GM23338 (cell line): ENCODE measurements around the gene IDUA. TPM values are rescaled to one million over a fixed set of nuclear protein-coding genes. Genes with fewer than 3 reads are reported as not detected.

Experiments
- ATAC-seq: fragments of 200-7000 bp; cut with Tn5 transposase; 3 replicates; pipeline ENCODE4 v1.9.1; 2020
- DNase-seq: peaks from one replicate; pipeline ENCODE4 v3.0.0-alpha.2; 2015; ENCODE audit warnings: low spot score
- H2AFZ ChIP-seq: fragments of 200-600 bp; sonication (generic); 2 replicates; pipeline ENCODE4 v1.8.0; 2016; ENCODE audit warnings: antibody characterized with exemption, mild to moderate bottlenecking, moderate library complexity
- H3F3A ChIP-seq: fragments of 200-600 bp; sonication (generic); replicated peaks from 2 replicates; pipeline ENCODE4 v1.8.0; 2017; ENCODE audit warnings: antibody characterized with exemption, mixed run types, low read depth
- H3K27ac ChIP-seq: fragments of 200-600 bp; sonication (generic); 2 replicates; pipeline ENCODE4 v1.6.1; 2016; ENCODE audit warnings: low read depth
- H3K27me3 ChIP-seq: fragments of 200-600 bp; sonication (generic); 2 replicates; pipeline ENCODE4 v1.8.0; 2016; ENCODE audit warnings: mild to moderate bottlenecking, mixed run types, moderate library complexity; ENCODE audit not compliant: insufficient read depth
- H3K36me3 ChIP-seq: fragments of 200-600 bp; sonication (generic); 2 replicates; pipeline ENCODE4 v1.8.0; 2016; ENCODE audit warnings: mild to moderate bottlenecking; ENCODE audit not compliant: insufficient read depth
- H3K4me1 ChIP-seq: fragments of 200-600 bp; sonication (generic); 2 replicates; pipeline ENCODE4 v1.8.0; 2016; ENCODE audit warnings: mild to moderate bottlenecking, moderate library complexity; ENCODE audit not compliant: insufficient read depth
- H3K4me2 ChIP-seq: fragments of 200-600 bp; sonication (generic); 2 replicates; pipeline ENCODE4 v1.7.1; 2017; ENCODE audit warnings: mixed run types
- H3K4me3 ChIP-seq: fragments of 200-600 bp; sonication (generic); 2 replicates; pipeline ENCODE4 v1.6.1; 2016; ENCODE audit warnings: mixed run types
- H3K79me2 ChIP-seq: fragments of 200-600 bp; sonication (generic); replicated peaks from 2 replicates; pipeline ENCODE4 v1.8.0; 2017; ENCODE audit warnings: mild to moderate bottlenecking; ENCODE audit not compliant: insufficient read depth
- H3K9me2 ChIP-seq: fragments of 200-600 bp; sonication (generic); 2 replicates; pipeline ENCODE4 v1.8.0; 2017; ENCODE audit not compliant: insufficient read depth
- H4K20me1 ChIP-seq: fragments of 200-600 bp; sonication (generic); replicated peaks from 2 replicates; pipeline ENCODE4 v1.8.0; 2017; ENCODE audit warnings: mild to moderate bottlenecking; ENCODE audit not compliant: insufficient read depth
- H3K27ac Mint-ChIP-seq: 2 replicates; pipeline ENCODE4 v1.8.0; 2020; ENCODE audit warnings: inconsistent platforms, mild to moderate bottlenecking, moderate library complexity, mixed read lengths
- H3K27me3 Mint-ChIP-seq: 3 replicates; pipeline ENCODE4 v1.8.0; 2022; ENCODE audit warnings: low read depth, mild to moderate bottlenecking, moderate library complexity, mixed read lengths, inconsistent platforms; ENCODE audit not compliant: insufficient read depth, poor library complexity
- H3K36me3 Mint-ChIP-seq: 3 replicates; pipeline ENCODE4 v1.8.0; 2021; ENCODE audit warnings: low read depth, mild to moderate bottlenecking, inconsistent platforms, moderate library complexity, mixed read lengths
- H3K4me1 Mint-ChIP-seq: 3 replicates; pipeline ENCODE4 v1.8.0; 2020; ENCODE audit warnings: mild to moderate bottlenecking, inconsistent platforms, mixed read lengths
- H3K4me3 Mint-ChIP-seq: 3 replicates; pipeline ENCODE4 v1.8.0; 2021; ENCODE audit warnings: moderate library complexity, mild to moderate bottlenecking, inconsistent platforms, mixed read lengths
- H3K9me3 Mint-ChIP-seq: 3 replicates; pipeline ENCODE4 v1.8.0; 2020; ENCODE audit warnings: moderate library complexity, mild to moderate bottlenecking, inconsistent platforms, mixed read lengths
- EZH2 ChIP-seq: fragments of 200-600 bp; sonication (generic); IDR thresholded peaks from one replicate; pipeline ENCODE4 v1.8.0; 2017; ENCODE audit warnings: antibody characterized with exemption, mild to moderate bottlenecking, low read depth; ENCODE audit not compliant: unreplicated experiment
- EZH2phosphoT487 ChIP-seq: fragments of 200-600 bp; sonication (generic); IDR thresholded peaks from one replicate; pipeline ENCODE4 v1.8.1; 2018; ENCODE audit warnings: antibody characterized with exemption; ENCODE audit not compliant: unreplicated experiment
- STAT1 ChIP-seq: IDR thresholded peaks from one replicate; pipeline ENCODE4 v1.6.1; 2016; ENCODE audit warnings: antibody characterized with exemption; ENCODE audit not compliant: unreplicated experiment
- ZNF114 ChIP-seq: fragments of 250-450 bp; sonication (Bioruptor Pico); IDR thresholded peaks from 2 replicates; pipeline ENCODE4 v1.5.0; 2020; ENCODE audit warnings: mild to moderate bottlenecking, moderate library complexity
- ZNF462 ChIP-seq: fragments of 250-450 bp; sonication (Bioruptor Pico); IDR thresholded peaks from 2 replicates; pipeline ENCODE4 v1.5.0; 2020; ENCODE audit warnings: mild to moderate bottlenecking, moderate library complexity
- polyA plus RNA-seq: library from polyadenylated mRNA; unstranded; fragments of >200 nt; fragmentation: Nextera tagmentation; extraction: Ambion mirVana; gene quantifications from 2 replicates; pipeline ENCODE4 v1.2.1, GENCODE V29; 2016
- total RNA-seq: library from RNA; depleted of rRNA; stranded (reverse); fragments of >200 nt; shearing (Covaris generic); gene quantifications from 2 replicates; pipeline ENCODE4 v1.2.3, GENCODE V29; 2014
- TF ChIP-seq, protein P1 (sequence below), 2 experiments: fragments of 200-600 bp in 1 of 2; sonication (generic) in 1 of 2; conservative IDR thresholded peaks; 2 replicates each; pipeline versions ENCODE4 v1.5.1 to v1.6.1; 2016 to 2017; ENCODE audit warnings: antibody characterized with exemption in 2 of 2, low read depth in 2 of 2, mild to moderate bottlenecking in 2 of 2, moderate library complexity in 1 of 2

IDUA gene
- total and polyA plus RNA-seq, 2 experiments from 2014 or later = 1.3 to 6.1 TPM

GRCh38 chr4:1009542-1010394 lies 22.9 kb downstream of the IDUA start:
- peaks cover 8% of the 10 kb centered on the region; the same call in 2 of the 3 replicates for H3K4me1 Mint-ChIP-seq
- Histone ChIP-seq H3K36me3 (no peaks in the 10 kb centered on the region), H3K4me2 (peak overlapping the region; percentile 91), H2AFZ (peak overlapping the region; percentile 84), H3K27me3 (peaks cover 58% of the 10 kb centered on the region), H3K9me2 (no peaks in the 10 kb centered on the region), H3K4me3 (peak overlapping the region; percentile 68), H4K20me1 (peaks cover 6% of the 10 kb centered on the region; the same call in 1 of the 2 replicates), H3K4me1 (peaks cover 5% of the 10 kb centered on the region; the same call in 1 of the 2 replicates), H3K27ac (no peak overlapping the region), H3F3A (0 out of 2 replicates have a peak, but pooled peaks cover 5% of the 10 kb centered on the region), H3K79me2 (0 out of 2 replicates have a peak, but pooled peaks cover 3% of the 10 kb centered on the region)
- peak; percentile 69 for DNase-seq
- H3K9me3 Mint-ChIP-seq = peaks cover 7% of the 10 kb centered on the region; the same call in 2 of the 3 replicates
- H3K36me3 Mint-ChIP-seq = no peaks in the 10 kb centered on the region; the same call in 2 of the 3 replicates
- H3K4me3 Mint-ChIP-seq = peak overlapping the region; percentile 52; the same call in 2 of the 3 replicates
- no peak overlapping the region for H3K27ac Mint-ChIP-seq
- ATAC-seq = peak; percentile 19
- TF ChIP-seq ZNF462 (CRISPR knock-in tag) (no peak), EZH2 (no peak), EZH2phosphoT487 (no peak), STAT1 (no peak), ZNF114 (CRISPR knock-in tag) (no peak)
- TF ChIP-seq, protein P1, sequence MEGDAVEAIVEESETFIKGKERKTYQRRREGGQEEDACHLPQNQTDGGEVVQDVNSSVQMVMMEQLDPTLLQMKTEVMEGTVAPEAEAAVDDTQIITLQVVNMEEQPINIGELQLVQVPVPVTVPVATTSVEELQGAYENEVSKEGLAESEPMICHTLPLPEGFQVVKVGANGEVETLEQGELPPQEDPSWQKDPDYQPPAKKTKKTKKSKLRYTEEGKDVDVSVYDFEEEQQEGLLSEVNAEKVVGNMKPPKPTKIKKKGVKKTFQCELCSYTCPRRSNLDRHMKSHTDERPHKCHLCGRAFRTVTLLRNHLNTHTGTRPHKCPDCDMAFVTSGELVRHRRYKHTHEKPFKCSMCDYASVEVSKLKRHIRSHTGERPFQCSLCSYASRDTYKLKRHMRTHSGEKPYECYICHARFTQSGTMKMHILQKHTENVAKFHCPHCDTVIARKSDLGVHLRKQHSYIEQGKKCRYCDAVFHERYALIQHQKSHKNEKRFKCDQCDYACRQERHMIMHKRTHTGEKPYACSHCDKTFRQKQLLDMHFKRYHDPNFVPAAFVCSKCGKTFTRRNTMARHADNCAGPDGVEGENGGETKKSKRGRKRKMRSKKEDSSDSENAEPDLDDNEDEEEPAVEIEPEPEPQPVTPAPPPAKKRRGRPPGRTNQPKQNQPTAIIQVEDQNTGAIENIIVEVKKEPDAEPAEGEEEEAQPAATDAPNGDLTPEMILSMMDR (conservative IDR thresholded peaks at IDR 0.05; ENCODE audit: low read depth in 2 of 2) = peak in 1 of 2 experiments; percentile 27; a peak in 1 of 4 replicates
- H3K27me3 Mint-ChIP-seq = peaks cover 50% of the 10 kb centered on the region
